Tongue (tissue), 2 donors: ENCODE results near the gene TNMD. TPM values are rescaled to one million over a fixed set of nuclear protein-coding genes. Genes with fewer than 3 reads are reported as not detected.

Source experiments
- DNase-seq: peaks from one replicate; pipeline ENCODE4 v3.0.0-alpha.2; 2015
- total RNA-seq: library from RNA; depleted of rRNA; stranded (reverse); fragments of >200 nt; gene quantifications from one replicate; pipeline ENCODE4 v1.2.3, GENCODE V29; 2014

Gene TNMD
- total RNA-seq, 1 donor from 2014 or later, result 3.4 TPM

- DNase-seq, result peak; percentile 61
Measured at GRCh38 chrX:100643956-100644860, 59.5 kb downstream of the TNMD start, which contains the start of gene SRPX2. Gene SRPX2 (plus strand): TSS chrX:100644199. CDS start chrX:100646323, 2,124 bp downstream.

- no peak for DNase-seq
Measured at GRCh38 chrX:100645106-100645505, 60.4 kb downstream of the TNMD start.

- DNase-seq, result peak; percentile 32
Measured at GRCh38 chrX:100647095-100647494, 62.4 kb downstream of the TNMD start.

GRCh38 chrX:100647739-100648138 is 63.0 kb downstream of the TNMD start:
- DNase-seq, result no peak

GRCh38 chrX:100648458-100649417 is 64.0 kb downstream of the TNMD start:
- DNase-seq, result peak; percentile 67

Other genes with a start within 250 kb of the TNMD start
- gene PCDH19, start 174.7 kb upstream of the TNMD start, total RNA-seq, result 2.9 TPM
- 28.4 TPM for gene TSPAN6, start 51.9 kb downstream of the TNMD start, total RNA-seq
- gene SRPX2, start 59.3 kb downstream of the TNMD start, total RNA-seq, result 30.4 TPM
- 7.7 TPM for gene SYTL4, start 147.2 kb downstream of the TNMD start, total RNA-seq
- 11.4 TPM for gene CSTF2, start 235.5 kb downstream of the TNMD start, total RNA-seq